Breast epithelium (tissue), 3 donors: Measurements from ENCODE around the gene GALK1.

Source experiments
- POLR2A ChIP-seq: fragments of 450-650 bp; IDR thresholded peaks from one replicate; pipeline ENCODE4 v1.6.1; 2016; ENCODE audit warnings: antibody characterized with exemption, mild to moderate bottlenecking, moderate library complexity
- POLR2AphosphoS5 ChIP-seq, 3 donors: sonication (generic); formaldehyde crosslinking; IDR thresholded peaks; one replicate each; pipeline ENCODE4 v1.6.1; 2017; ENCODE audit warnings: antibody characterized with exemption in 3 of 3

- TF ChIP-seq POLR2A (no peak), POLR2AphosphoS5 (IDR thresholded peaks at IDR 0.05) (no peak)
Measured at GRCh38 chr17:75771334-75772281, 6.6 kb upstream of the GALK1 start.
